HEK293T (cell line): ENCODE results near the gene PDCD2L.

Source experiments
- ARNT ChIP-seq: fragments of 450-650 bp; IDR thresholded peaks from 2 replicates; pipeline ENCODE4 v1.6.1; 2017; ENCODE audit warnings: mild to moderate bottlenecking
- BHLHE40 ChIP-seq: fragments of 450-650 bp; IDR thresholded peaks from 2 replicates; pipeline ENCODE4 v1.6.1; 2016; ENCODE audit warnings: mild to moderate bottlenecking, moderate library complexity, borderline replicate concordance
- CTBP1 ChIP-seq: fragments of 450-650 bp; IDR thresholded peaks from 2 replicates; pipeline ENCODE4 v1.6.1; 2016; ENCODE audit warnings: borderline replicate concordance
- ELF4 ChIP-seq: fragments of 450-650 bp; IDR thresholded peaks from 2 replicates; pipeline ENCODE4 v1.6.1; 2017; ENCODE audit warnings: antibody characterized with exemption
- FOXA1 ChIP-seq: fragments of 450-650 bp; IDR thresholded peaks from 2 replicates; pipeline ENCODE4 v1.6.1; 2016; ENCODE audit warnings: mild to moderate bottlenecking
- FOXK2 ChIP-seq: fragments of 450-650 bp; IDR thresholded peaks from 2 replicates; pipeline ENCODE4 v1.6.1; 2016; ENCODE audit warnings: mild to moderate bottlenecking
- FOXM1 ChIP-seq: fragments of 450-650 bp; IDR thresholded peaks from 2 replicates; pipeline ENCODE4 v1.6.1; 2017; ENCODE audit warnings: mild to moderate bottlenecking, borderline replicate concordance
- HDGF ChIP-seq: fragments of 450-650 bp; IDR thresholded peaks from 2 replicates; pipeline ENCODE4 v1.6.1; 2017; ENCODE audit warnings: antibody characterized with exemption, borderline replicate concordance
- NFRKB ChIP-seq: fragments of 450-650 bp; IDR thresholded peaks from 2 replicates; pipeline ENCODE4 v1.6.1; 2016; ENCODE audit warnings: mild to moderate bottlenecking, moderate library complexity
- PKNOX1 ChIP-seq: fragments of 450-650 bp; IDR thresholded peaks from 2 replicates; pipeline ENCODE4 v1.6.1; 2016
- SP1 ChIP-seq: fragments of 450-650 bp; IDR thresholded peaks from 2 replicates; pipeline ENCODE4 v1.6.1; 2017
- SUZ12 ChIP-seq: fragments of 450-650 bp; IDR thresholded peaks from 2 replicates; pipeline ENCODE4 v1.6.1; 2016; ENCODE audit warnings: mild to moderate bottlenecking

- TF ChIP-seq ARNT = no peak
- TF ChIP-seq HDGF = no peak
- no peak for TF ChIP-seq FOXK2
- no peak for TF ChIP-seq NFRKB
- no peak for TF ChIP-seq BHLHE40
- TF ChIP-seq PKNOX1 = no peak
- no peak for TF ChIP-seq SUZ12
- no peak for TF ChIP-seq ELF4
- TF ChIP-seq FOXA1 = no peak
- no peak for TF ChIP-seq CTBP1
- no peak for TF ChIP-seq SP1
- TF ChIP-seq FOXM1 = no peak
Measured at GRCh38 chr19:34363094-34363493, 41.1 kb upstream of the PDCD2L start.
